Measurements from ENCODE around the gene FSD1L. TPM values are rescaled to one million over a fixed set of nuclear protein-coding genes. Genes with fewer than 3 reads are reported as not detected.

Gene FSD1L
- total RNA-seq, 1 experiment from 2014 or later, result 5.5 TPM

GRCh38 chr9:105473221-105473620, 25.4 kb downstream of the FSD1L start:
- Histone ChIP-seq H3K79me1 (ENCODE audit: insufficient read depth, low read depth, low read length, poor library complexity, severe bottlenecking) (no peaks in the 10 kb centered on the region), H3K14ac (ENCODE audit: insufficient read depth, low read length) (no peak overlapping the region), H3K9me3 (ENCODE audit: control insufficient read depth, low read depth, low read length) (no peaks in the 10 kb centered on the region), H2AFZ (ENCODE audit: low read length) (no peak overlapping the region), H2BK15ac (ENCODE audit: low read depth, low read length) (no peak overlapping the region), H2BK12ac (ENCODE audit: insufficient read length, low read depth, low read length) (no peak overlapping the region), H2BK120ac (ENCODE audit: low read depth, low read length, poor library complexity, severe bottlenecking) (no peak overlapping the region), H3T11ph (ENCODE audit: low read length) (no peak overlapping the region), H3K9ac (ENCODE audit: extremely low read depth, insufficient read length, low read length) (no peak overlapping the region), H3K23me2 (ENCODE audit: insufficient read length, low read depth, low read length, poor library complexity, severe bottlenecking) (no peaks in the 10 kb centered on the region), H3K56ac (ENCODE audit: insufficient read length, low read depth, low read length) (no peak overlapping the region), H2AK5ac (ENCODE audit: insufficient read length, low read length) (no peak overlapping the region), H4K8ac (replicated peaks; ENCODE audit: insufficient read length, low read depth, low read length) (no peak overlapping the region), H3K79me2 (ENCODE audit: insufficient read depth, low read length) (no peaks in the 10 kb centered on the region), H4K91ac (ENCODE audit: insufficient read length, low read depth, low read length) (no peak overlapping the region), H3K23ac (ENCODE audit: insufficient read length, low read depth, low read length) (no peak overlapping the region), H3K4ac (ENCODE audit: low read depth, low read length) (no peak overlapping the region), H3K27ac (ENCODE audit: insufficient read length, low read depth, low read length) (no peak overlapping the region), H3K18ac (ENCODE audit: insufficient read length, low read depth, low read length) (no peak overlapping the region), H3K27me3 (ENCODE audit: insufficient read depth, low read length) (no peaks in the 10 kb centered on the region), H2BK20ac (ENCODE audit: low read depth, low read length, poor library complexity, severe bottlenecking) (no peak overlapping the region), H3K4me1 (ENCODE audit: insufficient read depth, low read length) (peaks cover 2% of the 10 kb centered on the region; the same call in 1 of the 2 replicates), H4K5ac (ENCODE audit: insufficient read length, low read depth, low read length) (no peak overlapping the region), H2BK5ac (ENCODE audit: insufficient read length, low read length) (no peak overlapping the region), H4K20me1 (ENCODE audit: control insufficient read depth, insufficient read depth, insufficient read length) (no peaks in the 10 kb centered on the region), H3K4me2 (ENCODE audit: insufficient read depth, insufficient read length, low read length) (no peak overlapping the region)
- Mint-ChIP-seq H3K27me3 (ENCODE audit: low read depth) (no peaks in the 10 kb centered on the region), H3K27ac (no peak overlapping the region), H3K36me3 (ENCODE audit: insufficient read depth in 1 of 3, low read depth in 3 of 3) (peaks cover 6 to 17% (median 17%) of the 10 kb centered on the region in 3 experiments; a peak in 6 of 7 replicates), H3K4me1 (no peaks in the 10 kb centered on the region; a peak in 1 of 4 replicates), H3K9me3 (no peaks in the 10 kb centered on the region), H3K4me3 (no peak overlapping the region)
- WGBS (ENCODE audit: extremely low coverage, insufficient read length, low lambda C conversion rate), result no CpG with 5 or more reads among the region's 2 CpGs
- no peak for TF ChIP-seq CTCF (conservative IDR thresholded peaks at IDR 0.05)
- DNase-seq, result no peak

All from H9 (cell line).